Stimulated activated CD8-positive, alpha-beta memory T cell treated with anti-CD3 and anti-CD28 coated beads, Interleukin-12 subunit alpha, Interleukin-12 subunit beta, amount 100 ng/mL, for 24 hours (primary cell): ENCODE measurements around the gene ROGDI.

Experiments
- DNase-seq: peaks from one replicate; pipeline ENCODE4 v3.0.0-alpha.2; 2020; ENCODE audit errors: extremely low read depth

Gene ROGDI, protein sequence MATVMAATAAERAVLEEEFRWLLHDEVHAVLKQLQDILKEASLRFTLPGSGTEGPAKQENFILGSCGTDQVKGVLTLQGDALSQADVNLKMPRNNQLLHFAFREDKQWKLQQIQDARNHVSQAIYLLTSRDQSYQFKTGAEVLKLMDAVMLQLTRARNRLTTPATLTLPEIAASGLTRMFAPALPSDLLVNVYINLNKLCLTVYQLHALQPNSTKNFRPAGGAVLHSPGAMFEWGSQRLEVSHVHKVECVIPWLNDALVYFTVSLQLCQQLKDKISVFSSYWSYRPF

DNA sequence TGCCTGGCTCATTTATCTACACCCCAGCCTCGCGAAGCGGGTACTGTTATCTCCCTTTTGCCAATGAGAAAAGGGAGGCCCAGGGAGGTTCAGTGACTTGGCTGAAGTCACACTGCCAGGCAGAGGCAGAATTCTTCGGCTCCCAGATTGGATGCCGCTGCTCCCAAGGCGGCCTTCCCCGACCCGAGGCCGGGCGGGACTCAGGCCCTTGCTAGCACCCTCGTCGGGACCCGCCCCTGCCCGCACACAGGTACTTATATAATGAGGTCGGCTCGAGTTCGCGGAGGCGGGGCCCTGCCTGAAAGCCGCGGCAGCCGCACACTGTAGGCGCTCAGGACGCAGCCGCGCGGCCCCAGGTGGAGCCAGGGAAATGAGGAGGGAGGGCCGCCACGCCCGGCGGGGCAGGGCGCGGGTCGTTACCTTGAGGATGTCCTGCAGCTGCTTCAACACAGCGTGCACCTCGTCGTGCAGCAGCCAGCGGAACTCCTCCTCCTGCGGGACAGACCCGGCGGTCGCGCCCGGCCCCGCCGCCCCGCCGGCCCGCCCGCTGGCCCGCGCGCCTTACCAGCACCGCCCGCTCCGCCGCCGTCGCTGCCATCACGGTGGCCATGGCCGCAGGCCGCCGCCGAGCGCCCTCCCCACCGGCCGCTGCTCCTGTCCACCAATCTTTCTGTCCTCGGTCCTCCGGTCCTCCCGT, at the start of gene ROGDI:
Gene ROGDI (minus strand): TSS at position 672 of the 697 bp plus-strand sequence. CDS start 62 bp downstream, at position 610.
- peak; percentile 46 for DNase-seq

DNA sequence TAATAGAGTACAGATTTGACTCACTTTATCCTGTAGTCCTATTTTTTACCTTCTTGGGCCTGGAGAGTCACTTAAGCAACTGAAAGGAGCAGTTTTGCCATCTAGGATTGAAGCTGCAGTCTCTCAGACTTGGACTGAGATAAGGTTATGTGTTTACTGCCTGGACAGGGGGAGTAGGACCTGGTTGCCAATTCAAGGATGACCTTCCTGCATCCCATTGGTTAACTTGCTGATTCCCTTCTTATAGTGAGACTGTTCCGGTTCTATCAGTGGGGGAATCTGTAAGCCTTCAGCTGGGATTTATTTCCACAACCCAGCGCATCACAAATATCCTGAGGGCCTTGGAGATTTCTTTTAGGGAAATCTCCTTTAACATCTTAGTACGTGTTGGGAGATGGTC, 47.8 kb upstream of the ROGDI start:
- no peak for DNase-seq

DNA sequence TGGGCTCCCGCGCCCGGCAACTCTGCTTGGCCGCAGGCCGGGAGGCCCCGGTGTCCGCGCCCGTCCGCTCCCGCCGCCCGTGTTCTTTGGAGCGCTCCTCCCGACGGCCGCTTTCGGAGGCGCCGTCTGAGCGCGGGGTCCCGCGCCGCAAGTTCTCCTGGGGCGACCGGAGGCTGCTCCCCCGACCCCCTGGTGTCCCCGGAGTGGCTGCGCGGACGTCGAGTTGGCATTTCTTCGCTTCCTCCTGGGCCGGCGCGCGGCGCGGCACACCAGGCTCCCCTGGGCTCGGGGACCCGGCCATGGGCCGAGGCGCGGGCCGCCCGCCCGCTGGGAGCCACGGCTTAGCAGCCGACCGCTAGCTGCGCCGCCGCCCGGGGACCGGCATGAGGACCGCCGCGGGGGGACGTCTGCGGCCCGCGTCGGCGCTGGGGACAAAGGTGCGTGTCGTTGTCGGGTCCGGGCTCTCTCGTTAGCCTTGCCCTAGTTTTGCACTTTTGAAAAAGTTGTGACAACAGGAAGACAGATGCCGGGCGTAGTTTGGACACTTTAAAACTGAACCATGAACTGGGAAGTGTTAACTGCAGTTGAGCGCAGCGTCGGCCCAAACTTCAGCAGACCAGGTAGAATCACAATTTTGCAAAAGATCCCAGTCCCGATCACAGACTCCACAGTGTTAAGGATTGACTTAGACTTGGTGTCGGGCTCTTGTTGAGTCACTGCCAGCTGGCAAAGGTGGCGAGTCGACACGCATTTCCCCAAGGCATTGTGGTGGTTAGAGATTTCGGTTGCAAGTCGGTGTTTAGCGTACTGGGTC, 45.5 kb upstream of the ROGDI start:
- DNase-seq, result no peak

DNA sequence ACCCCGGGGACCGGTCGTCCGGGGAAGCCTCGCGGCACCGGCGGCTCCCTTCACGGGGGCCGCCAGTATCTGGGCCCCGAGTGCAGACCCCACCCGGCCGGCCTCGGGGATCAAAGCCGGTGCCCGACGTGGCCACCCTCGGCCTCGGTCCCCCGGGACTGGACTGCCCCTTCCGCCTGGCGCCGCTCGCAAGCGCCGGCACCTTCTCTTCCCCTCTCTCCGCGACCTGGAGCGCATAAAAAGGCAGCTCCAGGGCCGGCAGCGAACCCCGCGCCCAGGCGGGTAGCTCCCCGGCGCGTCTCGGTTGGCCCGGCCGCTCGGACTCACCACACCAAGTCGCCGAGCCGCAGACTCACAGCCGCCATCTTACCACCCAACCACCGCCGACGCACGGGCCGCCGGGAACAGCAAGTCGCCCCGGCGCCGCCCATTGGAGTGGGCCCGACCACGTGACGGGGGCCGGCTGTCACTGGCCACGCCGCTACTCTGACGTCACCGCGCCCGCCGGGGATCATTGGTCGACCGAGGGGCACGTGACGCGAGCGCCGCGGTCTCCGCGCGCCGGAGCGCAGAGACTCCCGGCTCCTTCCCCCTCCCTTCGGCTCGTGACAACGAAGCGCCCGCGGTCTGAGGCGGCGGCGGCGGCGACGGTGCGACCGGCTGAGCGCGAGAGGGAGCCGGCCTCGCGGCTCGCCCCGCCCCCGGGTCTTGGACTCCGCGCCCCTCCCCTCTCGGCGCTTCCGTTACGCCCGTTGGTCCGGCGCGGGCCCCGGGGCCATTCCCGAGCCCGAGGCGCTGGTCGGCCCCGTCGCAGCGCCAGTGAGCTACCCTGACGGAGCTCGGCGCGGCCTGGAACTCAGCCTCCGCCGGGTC, 44.7 kb upstream of the ROGDI start, which contains the start of the genes GLYR1 and UBN1:
Gene GLYR1 (minus strand): TSS at position 388 of the 873 bp plus-strand sequence. CDS start 23 bp downstream, at position 365.
Gene UBN1 (plus strand): TSS at position 581 of the 873 bp plus-strand sequence. CDS start 5,437 bp downstream, outside the sequence.
- peak; percentile 100 for DNase-seq

DNA sequence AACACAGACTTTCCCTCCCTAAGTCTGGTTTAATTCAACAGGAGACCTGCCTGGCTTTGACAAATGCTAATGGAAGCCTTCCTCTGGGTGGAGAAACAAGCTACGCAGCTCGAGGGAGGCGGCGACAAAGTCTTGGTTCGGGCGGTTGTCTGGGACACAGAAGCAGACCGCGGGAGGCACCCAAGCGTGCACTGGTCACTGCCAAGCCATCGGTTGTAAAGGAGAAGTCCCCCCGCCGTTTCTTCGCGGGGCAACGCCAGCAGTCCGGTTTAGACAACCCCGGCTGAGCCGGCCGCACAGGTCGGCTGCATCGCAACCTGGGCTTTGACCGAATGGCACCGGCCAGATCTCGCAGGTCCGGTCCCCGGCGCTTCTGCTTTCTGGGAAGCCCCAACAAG, 44.1 kb upstream of the ROGDI start:
- DNase-seq, result no peak

DNA sequence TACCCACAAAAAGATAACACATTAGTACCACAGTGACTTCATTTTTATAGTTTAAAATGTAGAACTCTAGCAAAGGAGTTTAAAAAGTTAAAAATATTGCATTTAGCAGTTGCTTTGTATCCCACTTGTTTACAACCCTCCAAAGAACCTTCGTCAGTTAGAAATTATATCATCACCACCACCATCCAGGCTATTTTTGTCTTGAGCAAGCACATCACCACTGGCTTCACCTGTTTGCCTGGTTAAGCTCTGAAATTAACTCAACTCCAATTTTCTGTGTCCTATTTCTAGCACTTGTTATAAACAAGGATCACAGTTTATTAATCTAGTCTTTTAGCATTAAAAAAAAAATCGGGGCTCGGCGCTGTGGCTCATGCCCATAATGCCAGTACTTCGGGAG, 38.6 kb upstream of the ROGDI start:
- DNase-seq, result no peak

DNA sequence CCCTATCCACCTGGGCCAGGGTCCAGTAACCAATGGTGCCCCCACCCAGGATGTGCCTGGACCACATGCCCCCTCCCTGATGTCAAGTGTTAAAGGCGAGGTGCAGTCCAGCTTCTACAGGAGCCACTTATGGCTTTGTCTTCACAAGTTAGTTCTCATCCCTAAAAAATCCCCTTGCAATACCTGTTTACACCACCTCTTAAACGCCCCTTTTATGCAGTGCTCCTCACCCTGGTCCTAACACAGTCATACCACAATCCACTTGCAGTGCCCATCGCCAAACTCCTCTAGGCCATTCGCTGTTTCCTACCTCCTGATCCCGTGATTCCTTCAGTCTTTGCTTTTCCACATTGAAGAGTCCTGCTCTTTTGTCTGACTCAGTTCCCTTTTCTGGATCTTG, 37.5 kb upstream of the ROGDI start:
- DNase-seq, result no peak

DNA sequence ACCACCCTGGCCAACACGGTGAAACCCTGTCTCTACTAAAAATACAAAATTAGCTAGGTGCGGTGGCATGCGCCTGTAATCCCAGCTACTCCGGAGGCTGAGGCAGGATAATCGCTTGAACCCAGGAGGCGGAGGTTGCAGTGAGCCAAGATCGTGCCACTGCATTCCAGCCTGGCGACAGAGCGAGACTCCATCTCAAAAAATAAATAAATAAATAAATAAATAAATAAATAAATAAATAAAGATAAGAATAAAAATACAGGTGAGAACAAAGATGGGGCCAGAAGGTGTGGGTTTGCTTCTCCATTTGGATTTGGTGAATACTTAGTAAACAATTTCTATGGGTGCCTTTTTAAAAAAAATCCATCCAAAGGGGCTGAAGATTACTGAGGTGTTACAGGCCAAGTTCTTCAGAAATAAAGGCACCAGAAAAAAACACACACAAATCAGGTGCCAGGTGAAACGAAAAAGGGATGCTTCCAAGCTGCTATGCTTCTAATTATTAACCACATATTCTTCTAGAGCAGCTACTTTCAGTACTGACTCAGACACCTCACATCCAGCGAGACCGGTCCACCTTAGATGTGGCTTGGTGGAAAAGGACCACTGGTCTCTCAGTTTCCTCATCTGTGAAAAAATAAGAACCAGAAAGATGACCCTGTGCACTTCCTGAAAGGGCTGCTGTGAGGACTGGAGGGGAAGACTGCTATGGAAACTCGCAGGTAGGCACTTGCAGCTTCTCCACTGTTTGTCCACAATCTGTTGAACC, 35.5 kb upstream of the ROGDI start:
- no peak for DNase-seq

DNA sequence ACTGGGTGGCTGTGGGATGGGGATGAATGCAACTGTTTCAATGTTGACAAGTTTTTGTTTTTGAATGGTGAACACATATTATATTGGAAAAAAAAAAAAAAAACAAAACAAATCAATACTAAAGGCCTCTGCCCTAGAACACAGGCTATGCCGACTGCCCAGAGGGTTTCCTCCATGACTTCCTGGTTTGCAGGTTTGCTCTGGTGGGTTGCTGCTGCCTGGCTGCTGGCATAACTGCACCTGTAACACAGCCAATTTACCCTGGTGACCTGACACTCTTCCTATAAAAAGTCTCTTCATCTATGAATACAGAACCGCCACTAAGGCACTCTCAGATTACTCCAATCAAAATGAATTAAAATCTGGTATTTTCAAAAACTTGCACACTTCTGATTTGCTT, 34.3 kb upstream of the ROGDI start:
- no peak for DNase-seq

DNA sequence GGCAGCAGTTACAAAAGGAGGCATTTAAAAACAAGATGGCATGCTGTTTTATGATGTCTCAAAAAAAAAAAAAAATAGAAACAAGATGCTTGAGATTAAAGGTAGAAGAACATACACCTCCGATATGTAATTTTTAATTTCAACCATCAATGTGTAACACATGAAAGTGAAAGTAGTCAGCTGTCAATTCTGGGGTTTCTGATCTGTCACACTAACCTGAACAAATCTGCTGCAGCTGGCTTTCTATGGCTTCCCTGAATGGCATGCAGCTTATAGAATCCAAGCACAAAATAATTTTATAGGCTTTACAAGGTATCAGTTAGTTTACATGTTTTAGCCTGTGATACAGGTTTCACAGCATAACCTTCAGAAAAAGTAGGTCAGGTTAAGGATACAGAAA, 31.2 kb upstream of the ROGDI start:
- no peak for DNase-seq

DNA sequence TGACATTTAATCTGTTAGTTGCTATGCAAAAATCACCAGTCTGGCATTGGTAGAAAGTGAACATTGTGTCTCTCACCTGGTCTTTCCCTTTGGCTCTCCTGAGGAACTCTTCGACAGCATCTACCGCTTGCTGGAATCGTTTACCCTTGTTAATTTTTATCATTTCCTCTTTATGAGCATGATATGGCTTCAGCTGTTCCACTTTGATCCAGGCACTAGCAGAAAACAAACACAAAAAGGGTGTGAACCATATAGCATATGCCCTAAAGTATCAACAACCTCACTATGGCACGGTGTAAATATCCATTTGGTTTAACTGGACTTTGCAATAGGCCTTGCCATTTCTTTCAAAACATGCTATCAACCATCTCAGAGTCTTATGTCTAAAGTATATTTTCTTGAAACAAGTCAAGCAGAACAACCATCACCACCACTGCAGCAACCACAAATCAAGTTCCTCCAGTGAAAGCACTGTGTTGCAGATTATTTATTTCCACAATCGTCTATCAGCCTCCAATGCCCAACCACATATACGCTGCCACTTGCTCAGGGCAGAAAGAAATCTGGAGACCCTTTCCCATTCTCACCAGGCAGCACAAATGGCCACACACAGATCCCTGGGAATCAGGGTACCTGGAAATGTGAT, 30.4 kb upstream of the ROGDI start:
- DNase-seq, result no peak

DNA sequence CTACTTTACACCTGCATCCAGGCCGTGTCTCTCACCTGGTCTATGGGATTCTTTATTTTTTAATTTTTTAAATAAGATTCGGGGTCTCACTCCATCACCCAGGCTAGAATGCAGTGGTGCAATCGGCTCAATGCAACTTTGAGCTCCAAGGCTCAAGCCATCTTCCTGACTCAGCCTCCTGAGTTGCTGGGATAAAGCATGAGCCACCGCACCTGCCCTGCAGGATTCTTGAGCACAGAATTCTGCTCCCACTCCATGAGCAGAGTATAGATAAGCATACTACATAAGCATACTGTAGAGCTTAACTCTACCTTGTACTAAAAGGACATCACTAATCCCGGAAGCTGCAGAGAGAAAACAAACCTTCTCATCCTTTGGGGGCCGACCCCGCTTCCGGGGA, 29.2 kb upstream of the ROGDI start:
- no peak for DNase-seq

DNA sequence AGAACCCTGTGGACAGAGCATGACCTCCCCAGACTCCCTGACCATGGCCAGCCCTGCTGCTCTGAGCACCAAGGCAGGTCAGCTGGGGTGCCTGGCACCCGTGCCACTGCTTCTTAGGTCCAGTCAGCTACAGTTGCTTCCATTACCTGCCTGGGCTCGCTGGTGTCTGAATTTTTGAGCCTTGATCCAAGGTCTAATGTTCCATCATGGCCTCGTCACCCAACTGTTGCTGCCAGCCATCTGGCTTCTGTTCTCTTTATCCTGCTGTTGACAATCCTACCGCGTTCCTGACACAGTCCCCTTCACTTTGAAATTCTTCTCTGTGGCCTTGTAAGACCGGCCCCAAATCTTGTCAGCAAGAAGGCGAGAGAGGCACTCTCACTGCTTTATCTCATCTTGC, 28.0 kb upstream of the ROGDI start:
- DNase-seq, result no peak

DNA sequence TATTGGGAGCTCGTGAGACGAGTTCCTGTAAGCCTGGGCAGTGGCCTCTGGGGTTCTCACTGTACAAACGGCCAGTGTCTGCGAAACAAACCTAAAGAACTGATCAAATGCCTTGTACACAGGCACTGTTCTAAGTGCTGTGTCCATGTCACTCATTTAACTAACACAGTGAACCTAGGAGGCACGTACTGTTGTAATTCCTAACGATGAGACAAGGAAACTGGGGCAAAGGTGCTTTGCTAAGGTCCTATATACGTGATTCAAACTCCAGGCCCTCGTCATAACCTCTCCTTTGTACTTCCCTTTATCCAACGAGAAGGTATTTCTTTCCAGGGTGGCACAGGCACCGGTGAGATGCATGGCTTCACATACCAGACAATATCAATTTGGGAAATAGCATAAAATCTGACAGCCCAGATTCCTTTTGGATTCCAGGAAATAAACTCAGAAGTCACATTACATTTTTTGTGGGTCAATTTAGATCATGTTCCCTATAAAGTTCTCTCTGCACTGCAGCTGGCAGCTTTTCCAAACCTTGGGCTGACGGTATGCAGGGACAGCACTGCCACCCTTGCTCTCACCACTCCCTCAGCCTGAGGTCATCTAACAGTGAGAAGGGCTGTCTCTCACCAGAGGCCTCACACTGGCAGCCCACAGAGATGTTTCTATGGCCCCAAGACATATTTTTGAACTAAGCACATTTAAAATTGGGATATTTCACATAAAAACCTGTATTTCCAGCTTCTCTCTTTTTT, 26.3 kb upstream of the ROGDI start:
- DNase-seq, result no peak

DNA sequence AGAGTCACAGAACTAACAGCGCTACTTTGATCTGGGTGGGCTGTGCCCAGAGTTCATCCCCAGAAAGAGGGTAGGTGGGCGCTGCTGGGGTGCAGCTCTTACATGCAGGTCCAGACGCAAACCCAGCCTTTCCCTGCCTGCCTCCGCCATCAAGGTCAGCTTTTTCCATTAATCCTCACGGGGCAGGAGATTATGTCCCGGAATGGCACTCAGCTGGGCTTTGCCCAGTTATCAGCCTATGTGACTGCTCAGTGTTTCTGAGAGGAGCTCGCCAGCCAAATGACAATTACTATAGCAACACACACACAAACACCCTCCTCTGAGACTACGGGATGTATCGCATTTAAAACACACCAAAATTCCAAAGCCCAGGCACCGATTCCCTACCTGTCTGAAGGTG, 24.5 kb upstream of the ROGDI start:
- DNase-seq, result no peak

DNA sequence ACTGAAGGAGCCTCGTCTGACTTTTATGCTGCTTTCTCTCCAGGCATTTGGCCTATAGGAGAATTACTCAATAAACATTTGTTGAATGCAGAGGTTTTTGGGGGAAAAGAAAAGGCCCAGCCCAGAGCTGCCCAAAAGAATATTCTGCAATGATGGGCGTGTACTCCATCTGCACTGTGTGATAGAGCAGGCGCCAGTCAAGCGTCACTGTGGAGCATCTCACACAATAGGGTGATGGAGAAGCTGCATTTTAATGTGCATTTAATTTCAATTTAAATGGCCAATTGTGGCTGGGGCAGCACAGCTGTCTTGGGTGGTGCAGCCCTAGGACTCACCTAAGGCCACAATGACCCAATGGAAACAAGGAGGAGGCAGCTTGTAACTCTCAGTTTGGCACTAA, 24.1 kb upstream of the ROGDI start:
- DNase-seq, result no peak

DNA sequence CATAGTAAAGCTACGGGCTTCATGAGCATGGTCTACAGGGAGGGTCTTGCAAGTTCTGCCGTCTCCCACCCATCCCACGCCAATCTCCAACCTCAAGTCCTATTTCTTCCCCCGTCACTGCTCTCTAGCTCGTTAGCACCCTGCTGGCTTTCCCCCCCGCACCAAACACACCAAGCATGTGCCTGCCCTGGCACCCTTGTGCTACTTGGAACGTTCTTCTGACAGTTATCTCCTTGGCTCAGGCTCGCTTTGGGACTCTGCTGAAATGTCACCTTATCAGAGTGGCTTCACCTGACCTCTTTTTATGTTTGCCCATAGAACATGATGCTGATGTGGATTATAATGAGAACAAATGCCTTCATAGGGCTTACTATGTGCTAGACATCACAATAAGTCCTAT, 22.8 kb upstream of the ROGDI start:
- DNase-seq, result no peak

DNA sequence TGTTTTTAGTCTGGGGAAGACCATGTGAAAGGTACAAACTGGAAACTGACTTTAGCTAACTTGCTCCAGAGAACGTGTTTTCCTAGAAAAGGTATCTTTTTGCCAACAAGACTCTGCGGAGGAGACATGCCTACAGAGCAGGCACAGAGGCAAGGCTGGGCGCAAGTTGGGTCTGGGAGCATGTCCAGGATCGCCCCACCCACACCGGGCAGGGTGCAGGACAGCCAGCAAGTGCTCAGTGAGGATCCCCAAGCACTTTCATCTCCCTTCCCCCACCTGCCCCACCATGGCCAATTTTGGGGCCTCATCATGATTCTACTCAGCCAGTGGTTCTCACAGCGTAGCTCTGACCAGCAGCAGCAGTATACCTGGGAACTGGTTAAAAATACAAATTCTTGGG, 18.2 kb upstream of the ROGDI start:
- no peak for DNase-seq

DNA sequence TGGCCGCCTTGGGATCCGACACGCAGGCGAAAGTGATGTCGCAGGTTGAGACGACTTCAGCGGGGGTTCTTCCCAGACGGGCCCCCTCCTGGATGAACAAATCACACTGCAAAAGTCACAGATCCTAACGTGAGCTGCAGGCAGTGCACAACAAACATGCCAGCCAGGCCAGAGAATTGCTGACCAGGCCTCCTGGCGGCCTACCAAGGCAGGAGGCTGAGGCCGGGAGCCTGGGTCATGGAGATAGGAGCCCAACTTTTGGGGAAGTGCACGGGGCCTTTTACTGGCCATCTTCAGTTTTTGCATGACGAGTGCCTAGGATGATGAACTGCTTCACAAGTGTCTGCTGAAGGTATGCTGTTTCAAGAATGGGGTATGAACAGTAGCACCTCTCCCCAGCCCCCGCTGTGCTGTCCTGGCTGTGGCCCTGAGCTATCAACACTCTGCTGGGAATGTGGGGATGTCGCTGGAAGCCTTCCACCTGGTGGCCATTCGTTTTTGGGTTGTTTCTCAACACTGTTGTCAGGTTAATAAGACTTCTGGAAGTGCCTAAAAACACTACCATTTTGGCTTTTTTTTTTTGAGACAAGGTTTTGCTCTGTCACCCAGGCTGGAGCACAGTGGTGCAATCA, 12.2 kb upstream of the ROGDI start:
- DNase-seq, result no peak
